Measurements from ENCODE around the gene TP53. TPM values are rescaled to one million over a fixed set of nuclear protein-coding genes. Genes with fewer than 3 reads are reported as not detected.

Gene TP53
- total RNA-seq, 5 donors from 2014 or later (not counting 1 experiment from before 2014, with no cell fraction given), result 65.1 to 108 (median 93.5) TPM

DNA sequence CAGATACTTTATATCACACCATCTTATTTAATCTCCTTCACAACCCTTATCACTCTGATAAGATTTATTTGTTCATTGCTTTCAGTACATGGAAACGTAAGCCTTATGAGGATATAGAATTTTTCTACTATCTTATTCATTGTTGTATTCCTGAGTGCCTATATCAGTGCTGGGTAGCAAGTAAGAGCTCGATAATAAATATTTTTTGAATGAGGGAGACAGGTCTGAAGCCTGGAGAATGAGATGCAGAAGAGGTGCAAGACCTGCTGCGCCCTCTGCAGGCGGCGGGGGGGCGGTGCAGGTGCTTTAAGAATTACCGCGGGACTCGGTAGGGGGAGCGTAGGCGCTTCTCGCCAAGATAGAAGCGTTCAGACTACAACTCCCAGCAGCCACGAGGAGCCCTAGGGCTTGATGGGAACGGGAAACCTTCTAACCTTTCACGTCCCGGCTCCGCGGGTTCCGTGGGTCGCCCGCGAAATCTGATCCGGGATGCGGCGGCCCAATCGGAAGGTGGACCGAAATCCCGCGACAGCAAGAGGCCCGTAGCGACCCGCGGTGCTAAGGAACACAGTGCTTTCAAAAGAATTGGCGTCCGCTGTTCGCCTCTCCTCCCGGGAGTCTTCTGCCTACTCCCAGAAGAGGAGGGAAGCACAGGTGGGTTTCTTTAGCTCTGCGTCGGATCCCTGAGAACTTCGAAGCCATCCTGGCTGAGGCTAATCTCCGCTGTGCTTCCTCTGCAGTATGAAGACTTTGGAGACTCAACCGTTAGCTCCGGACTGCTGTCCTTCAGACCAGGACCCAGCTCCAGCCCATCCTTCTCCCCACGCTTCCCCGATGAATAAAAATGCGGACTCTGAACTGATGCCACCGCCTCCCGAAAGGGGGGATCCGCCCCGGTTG lies 868 bp upstream of the TP53 start, which contains the start of gene WRAP53:
Gene WRAP53 (plus strand): TSS at position 570 of the 900 bp plus-strand sequence. CDS start 172 bp downstream, at position 742.
- Mint-ChIP-seq H3K9me3 (no peaks in the 10 kb centered on the region), H3K4me1 (peaks cover 39 to 52% (median 48%) of the 10 kb centered on the region in 3 donors), H3K27me3 (no peaks in the 10 kb centered on the region), H3K27ac (peak within 1 kb of the TSS; percentile 100), H3K36me3 (peaks cover 10% of the 10 kb centered on the region), H3K4me3 (peak within 1 kb of the TSS; percentile 85 to 99 (median 96))
- peak within 1 kb of the TSS; percentile 89 to 99 for H3K4me3 ChIP-seq (ENCODE audit: control insufficient read depth in 1 of 2, extremely low read depth in 1 of 2, low read length in 1 of 2)
- peak within 1 kb of the TSS; percentile 98 for H3K27ac ChIP-seq (ENCODE audit: low read length)
- peak; percentile 78 to 82 (median 81) for ATAC-seq (replicated peaks in 1 of 4)
- ChIA-PET POLR2A (interaction anchor here (0.5 to 1.6 kb wide), 12 partner anchors 10 to 457 kb away, joined by 3 to 7 read pairs (median 4); partner anchors contain the start of genes SAT2 (in 2 of the 2), CNTROB (in 1 of the 2), SOX15 (in 1 of the 2) and TRAPPC1 (in 1 of the 2)), CTCF (interaction anchor here (0.5 to 4.0 kb wide), 32 partner anchors 11 to 749 kb away, joined by 3 to 36 read pairs (median 4); partner anchors contain the start of genes ATP1B2 (in 2 of the 2), ACADVL (in 1 of the 2), DLG4 (in 1 of the 2) and FXR2 (in 1 of the 2))
- H3K4me1 ChIP-seq (ENCODE audit: control insufficient read depth in 1 of 2, extremely low read depth in 1 of 2, insufficient read depth in 2 of 2, low read length in 2 of 2), result peaks cover 17 to 33% of the 10 kb centered on the region in 2 experiments
- H3K27me3 ChIP-seq (replicated peaks in 1 of 2; ENCODE audit: control insufficient read depth in 2 of 2, extremely low read depth in 1 of 2, insufficient read depth in 2 of 2, low read length in 1 of 2), result no peaks in the 10 kb centered on the region
- peak; percentile 91 to 97 (median 94) for DNase-seq
- H3K9me3 ChIP-seq, result no peaks in the 10 kb centered on the region
- H3K36me3 ChIP-seq (ENCODE audit: control insufficient read depth in 2 of 2, extremely low read depth in 1 of 2, insufficient read depth in 1 of 2, low read length in 1 of 2), result peaks cover 0 to 7% of the 10 kb centered on the region in 2 donors
- WGBS (ENCODE audit: insufficient coverage), result under 1% methylated on average over 40 of the region's 51 CpGs

DNA sequence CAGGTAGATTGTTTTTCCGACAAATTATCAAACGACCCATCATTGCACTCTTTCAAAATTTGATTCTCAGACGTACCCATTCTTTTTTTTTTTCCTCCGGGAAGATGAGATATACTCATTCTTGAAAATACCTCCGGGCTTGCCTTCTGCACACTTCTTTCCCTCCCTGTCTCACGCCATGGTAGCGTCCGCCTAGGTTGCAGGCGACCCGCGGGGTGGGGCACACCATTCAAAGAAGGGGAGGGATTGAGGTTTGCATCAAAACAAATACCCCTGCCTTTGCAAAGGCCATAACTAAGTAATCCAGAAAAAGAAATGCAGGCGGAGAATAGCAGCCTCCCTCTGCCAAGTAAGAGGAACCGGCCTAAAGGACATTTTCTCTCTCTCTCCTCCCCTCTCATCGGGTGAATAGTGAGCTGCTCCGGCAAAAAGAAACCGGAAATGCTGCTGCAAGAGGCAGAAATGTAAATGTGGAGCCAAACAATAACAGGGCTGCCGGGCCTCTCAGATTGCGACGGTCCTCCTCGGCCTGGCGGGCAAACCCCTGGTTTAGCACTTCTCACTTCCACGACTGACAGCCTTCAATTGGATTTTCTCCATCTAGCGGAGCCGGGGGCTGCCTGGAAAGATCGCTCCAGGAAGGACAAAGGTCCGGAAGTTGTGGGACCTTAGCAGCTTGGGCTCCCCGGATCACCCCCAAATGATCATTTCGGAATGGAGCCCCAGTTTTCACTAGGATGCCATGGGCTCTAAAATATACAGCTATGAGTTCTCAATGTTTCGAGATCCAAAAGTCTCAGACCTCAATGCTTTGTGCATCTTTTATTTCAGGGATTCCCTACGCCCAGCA lies 843 bp downstream of the TP53 start:
- DNase-seq (peak; percentile 55 to 90 (median 75)), ATAC-seq (replicated peaks in 1 of 4) (peak; percentile 53 to 55 (median 54))
- Histone ChIP-seq H3K9me3 (no peaks in the 10 kb centered on the region), H3K27me3 (replicated peaks in 1 of 2; ENCODE audit: control insufficient read depth in 2 of 2, extremely low read depth in 1 of 2, insufficient read depth in 2 of 2, low read length in 1 of 2) (no peaks in the 10 kb centered on the region), H3K27ac (ENCODE audit: low read length) (peak overlapping the region; percentile 98), H3K36me3 (ENCODE audit: control insufficient read depth in 2 of 2, extremely low read depth in 1 of 2, insufficient read depth in 1 of 2, low read length in 1 of 2) (peaks cover 0 to 7% of the 10 kb centered on the region in 2 donors), H3K4me1 (ENCODE audit: control insufficient read depth in 1 of 2, extremely low read depth in 1 of 2, insufficient read depth in 2 of 2, low read length in 2 of 2) (peaks cover 17 to 35% of the 10 kb centered on the region in 2 experiments), H3K4me3 (ENCODE audit: control insufficient read depth in 1 of 2, extremely low read depth in 1 of 2, low read length in 1 of 2) (peak overlapping the region; percentile 89 to 99)
- Mint-ChIP-seq H3K4me1 (peaks cover 43 to 52% (median 52%) of the 10 kb centered on the region in 3 donors), H3K36me3 (peaks cover 6% of the 10 kb centered on the region), H3K4me3 (peak overlapping the region; percentile 85 to 99 (median 96)), H3K9me3 (no peaks in the 10 kb centered on the region), H3K27me3 (no peaks in the 10 kb centered on the region), H3K27ac (peak overlapping the region; percentile 100)
- WGBS (ENCODE audit: insufficient coverage), result 0% methylated on average over 13 of the region's 30 CpGs
- CTCF ChIA-PET, result interaction anchor here (0.5 to 4.0 kb wide), 33 partner anchors 35 to 691 kb away, joined by 3 to 36 read pairs (median 4); partner anchors contain the start of genes ATP1B2 (in 1 of the 2), FXR2 (in 1 of the 2), GABARAP (in 1 of the 2) and KRABD2 (in 1 of the 2)
- POLR2A ChIA-PET, result interaction anchor here (0.6 to 1.6 kb wide), 11 partner anchors 36 to 556 kb away, joined by 3 to 7 read pairs (median 5); partner anchors contain the start of genes ATP1B2 (in 1 of the 2), MPDU1 (in 1 of the 2) and SAT2 (in 1 of the 2)

DNA sequence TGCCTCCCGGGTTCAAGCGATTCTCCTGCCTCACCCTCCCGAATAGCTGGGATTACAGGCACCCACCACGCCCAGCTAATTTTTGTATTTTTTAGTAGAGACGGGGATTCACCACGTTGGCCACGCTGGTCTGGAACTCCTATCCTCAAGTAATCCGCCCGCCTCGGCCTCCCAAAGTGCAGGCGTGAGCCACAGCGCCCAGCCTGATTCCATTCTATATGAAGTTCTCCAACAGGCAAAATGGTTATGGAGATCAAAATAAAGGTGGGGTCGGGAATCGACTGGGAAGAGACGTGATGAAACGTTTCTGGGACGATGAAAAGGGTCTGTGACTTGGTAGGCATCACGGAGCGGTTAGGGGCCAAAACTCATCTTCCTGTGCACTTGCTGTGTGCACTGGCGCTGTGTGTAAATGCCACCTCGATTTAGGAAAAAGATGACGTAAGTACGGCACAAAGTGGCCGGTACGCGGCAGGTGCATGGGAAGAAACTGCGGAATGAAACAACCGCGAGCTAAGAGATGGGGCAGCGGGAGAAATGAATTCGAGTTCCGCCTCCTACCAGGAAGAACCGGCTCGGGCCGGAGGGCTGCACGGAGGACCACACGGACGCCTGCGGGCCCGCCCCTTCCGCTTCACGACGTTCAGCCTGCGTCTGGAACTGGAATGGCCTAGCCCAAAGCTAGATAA lies 1.6 kb downstream of the TP53 start:
- H3K27ac Mint-ChIP-seq, result peak overlapping the region; percentile 100
- WGBS (ENCODE audit: insufficient coverage), result 4% methylated on average over 35 of the region's 44 CpGs

DNA sequence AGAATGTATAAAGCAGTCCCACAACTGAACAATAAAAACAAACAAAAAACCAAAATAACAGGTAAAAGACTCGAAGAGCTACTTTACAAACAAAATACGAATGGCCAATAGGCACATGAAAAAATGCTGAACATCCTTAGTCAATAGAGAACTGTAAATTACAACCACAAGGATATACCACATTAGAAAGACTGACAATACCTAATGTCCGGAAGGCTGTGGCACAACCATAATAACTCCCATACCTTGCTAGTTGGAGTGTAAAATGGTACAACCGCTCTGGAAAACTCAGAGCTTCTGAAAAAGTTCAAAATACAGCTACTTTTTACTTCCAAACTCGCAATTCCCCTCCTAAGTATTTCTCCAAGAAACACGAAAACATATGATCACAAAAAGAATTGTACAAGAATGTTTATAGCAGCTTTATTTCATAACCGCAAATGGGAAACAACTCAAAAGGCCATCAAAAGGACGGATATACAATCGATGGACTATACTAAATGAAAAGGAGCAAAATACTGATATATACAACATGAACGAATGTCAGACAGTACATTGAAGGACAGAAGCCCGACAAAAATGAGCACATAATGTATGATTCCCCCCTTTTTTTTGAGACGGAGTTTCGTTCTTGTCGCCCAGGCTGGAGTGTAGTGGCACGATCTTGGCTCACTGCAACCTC lies 2.3 kb downstream of the TP53 start:
- Histone ChIP-seq H3K36me3 (ENCODE audit: control insufficient read depth in 2 of 2, extremely low read depth in 1 of 2, insufficient read depth in 1 of 2, low read length in 1 of 2) (peaks cover 0 to 4% of the 10 kb centered on the region in 2 donors), H3K27ac (ENCODE audit: low read length) (peak overlapping the region; percentile 98), H3K4me1 (ENCODE audit: control insufficient read depth in 1 of 2, extremely low read depth in 1 of 2, insufficient read depth in 2 of 2, low read length in 2 of 2) (peaks cover 17 to 35% of the 10 kb centered on the region in 2 experiments), H3K9me3 (no peaks in the 10 kb centered on the region), H3K27me3 (replicated peaks in 1 of 2; ENCODE audit: control insufficient read depth in 2 of 2, extremely low read depth in 1 of 2, insufficient read depth in 2 of 2, low read length in 1 of 2) (no peaks in the 10 kb centered on the region), H3K4me3 (ENCODE audit: control insufficient read depth in 1 of 2, extremely low read depth in 1 of 2, low read length in 1 of 2) (peak overlapping the region; percentile 89 to 99)
- ATAC-seq (replicated peaks in 1 of 4) (no peak), DNase-seq (peak in 1 of 35 experiments; percentile 33)
- no peaks in the 10 kb centered on the region for H3K9me3 Mint-ChIP-seq
- H3K27ac Mint-ChIP-seq, result peak overlapping the region; percentile 100
- H3K27me3 Mint-ChIP-seq, result no peaks in the 10 kb centered on the region
- ChIA-PET CTCF (interaction anchor here (0.6 to 4.0 kb wide), 6 partner anchors 12 to 1286 kb away, joined by 3 to 26 read pairs (median 4); partner anchors contain the start of genes SAT2 (in 1 of the 2) and TMEM102 (in 1 of the 2)), POLR2A (interaction anchor here in 1 of 2 donors (0.6 to 1.0 kb wide), 2 partner anchors 73 to 350 kb away, joined by 3 to 4 read pairs; no protein-coding TSS in a partner anchor)
- 50% methylated on average over 2 of the region's 15 CpGs for WGBS (ENCODE audit: insufficient coverage)
- no peaks in the 10 kb centered on the region for H3K36me3 Mint-ChIP-seq
- H3K4me1 Mint-ChIP-seq, result peaks cover 41 to 52% (median 49%) of the 10 kb centered on the region in 3 donors
- H3K4me3 Mint-ChIP-seq, result peak overlapping the region; percentile 85 to 99 (median 96)

More for the DNA sequence above, 1.6 kb downstream of the TP53 start:
- Histone ChIP-seq H3K9me3 (no peaks in the 10 kb centered on the region), H3K36me3 (ENCODE audit: control insufficient read depth in 2 of 2, extremely low read depth in 1 of 2, insufficient read depth in 1 of 2, low read length in 1 of 2) (peaks cover 0 to 7% of the 10 kb centered on the region in 2 donors), H3K27me3 (replicated peaks in 1 of 2; ENCODE audit: control insufficient read depth in 2 of 2, extremely low read depth in 1 of 2, insufficient read depth in 2 of 2, low read length in 1 of 2) (no peaks in the 10 kb centered on the region), H3K27ac (ENCODE audit: low read length) (peak overlapping the region; percentile 98), H3K4me1 (ENCODE audit: control insufficient read depth in 1 of 2, extremely low read depth in 1 of 2, insufficient read depth in 2 of 2, low read length in 2 of 2) (peaks cover 17 to 35% of the 10 kb centered on the region in 2 experiments), H3K4me3 (ENCODE audit: control insufficient read depth in 1 of 2, extremely low read depth in 1 of 2, low read length in 1 of 2) (peak overlapping the region; percentile 89 to 99)
- H3K4me1 Mint-ChIP-seq, result peaks cover 43 to 52% (median 52%) of the 10 kb centered on the region in 3 donors
- H3K27me3 Mint-ChIP-seq, result no peaks in the 10 kb centered on the region
- CTCF ChIA-PET, result interaction anchor here (0.5 to 4.0 kb wide), 9 partner anchors 13 to 1286 kb away, joined by 3 to 36 read pairs (median 4); partner anchors contain the start of genes FXR2 (in 1 of the 2), SAT2 (in 1 of the 2) and TMEM102 (in 1 of the 2)
- peak; percentile 64 to 69 (median 64) for ATAC-seq (replicated peaks in 1 of 4)
- peak; percentile 70 to 95 (median 87) for DNase-seq
- H3K36me3 Mint-ChIP-seq, result peaks cover 3% of the 10 kb centered on the region
- POLR2A ChIA-PET, result interaction anchor here (0.6 to 1.2 kb wide), 7 partner anchors 35 to 486 kb away, joined by 3 to 7 read pairs (median 4); partner anchors contain the start of genes ATP1B2 (in 1 of the 2), MPDU1 (in 1 of the 2) and SAT2 (in 1 of the 2)
- no peaks in the 10 kb centered on the region for H3K9me3 Mint-ChIP-seq
- H3K4me3 Mint-ChIP-seq, result peak overlapping the region; percentile 85 to 99 (median 96)
